GM10248 (cell line): ENCODE data around the gene LIN54.

Experiments
- CTCF ChIA-PET: fragments of 300-600 bp; sonication (Branson Sonifier 250); formaldehyde crosslinking; extraction: SDS; loops from one replicate; lab custom pipeline; 2021; ENCODE audit warnings: antibody characterized with exemption; lab: Yijun Ruan, JAX
- POLR2A ChIA-PET: fragments of 350-650 bp; sonication (Branson Sonifier 250); formaldehyde crosslinking; extraction: SDS; loops from one replicate; lab custom pipeline; 2020; ENCODE audit warnings: antibody characterized with exemption; lab: Yijun Ruan, JAX
- DNase-seq: peaks from one replicate; pipeline ENCODE4 v3.0.0; 2012; ENCODE audit errors: extremely low spot score
- TF ChIP-seq, protein P1 (sequence below): IDR thresholded peaks from 2 replicates; pipeline ENCODE4 v1.5.1; 2012; ENCODE audit warnings: mild to moderate bottlenecking, low read depth; ENCODE audit errors: extremely low read depth, missing control alignments, control extremely low read depth

The LIN54 gene

DNA sequence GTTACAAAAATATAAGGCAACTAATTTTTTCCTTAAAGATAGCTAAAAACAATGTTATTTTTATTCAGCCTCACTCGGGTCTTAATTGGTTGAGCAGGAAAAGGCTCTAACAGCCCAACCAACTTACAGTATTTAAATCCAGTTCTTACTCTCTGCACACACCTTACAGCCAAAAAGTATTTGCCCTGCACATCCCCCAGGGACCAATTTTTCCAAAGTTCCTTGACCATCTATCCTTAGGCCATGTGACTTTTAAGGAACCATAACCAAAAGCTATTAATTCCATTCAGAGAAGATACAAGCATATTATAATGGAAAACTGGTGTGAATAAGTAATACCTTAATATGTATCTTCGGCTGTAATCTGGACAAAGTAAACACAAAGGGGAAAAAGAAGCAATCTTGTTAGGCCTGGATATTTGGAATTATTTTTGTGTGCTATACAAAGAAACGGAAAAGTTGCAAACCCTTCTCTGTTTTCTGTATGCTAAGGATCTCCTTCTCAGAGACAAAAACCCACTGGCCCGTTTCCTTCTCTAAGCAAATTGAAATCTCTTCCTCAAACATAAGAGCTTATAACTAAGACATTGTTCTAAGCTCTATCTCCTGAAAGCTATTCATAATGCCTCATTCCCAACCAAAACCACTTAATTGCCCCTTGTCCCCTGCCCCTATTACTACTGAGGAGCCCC, 111.1 kb downstream of the LIN54 start:
- ChIA-PET CTCF (interaction anchor here (1.2 to 1.9 kb wide), 5 partner anchors 9 to 127 kb away, joined by 3 to 6 read pairs (median 4); partner anchors contain the start of genes LIN54 and SEC31A), POLR2A (interaction anchor here (0.8 to 2.3 kb wide), 7 partner anchors 7 to 470 kb away, joined by 3 to 9 read pairs (median 4); partner anchors contain the start of genes COPS4, COQ2, HNRNPDL and SCD5)
- TF ChIP-seq, protein P1, sequence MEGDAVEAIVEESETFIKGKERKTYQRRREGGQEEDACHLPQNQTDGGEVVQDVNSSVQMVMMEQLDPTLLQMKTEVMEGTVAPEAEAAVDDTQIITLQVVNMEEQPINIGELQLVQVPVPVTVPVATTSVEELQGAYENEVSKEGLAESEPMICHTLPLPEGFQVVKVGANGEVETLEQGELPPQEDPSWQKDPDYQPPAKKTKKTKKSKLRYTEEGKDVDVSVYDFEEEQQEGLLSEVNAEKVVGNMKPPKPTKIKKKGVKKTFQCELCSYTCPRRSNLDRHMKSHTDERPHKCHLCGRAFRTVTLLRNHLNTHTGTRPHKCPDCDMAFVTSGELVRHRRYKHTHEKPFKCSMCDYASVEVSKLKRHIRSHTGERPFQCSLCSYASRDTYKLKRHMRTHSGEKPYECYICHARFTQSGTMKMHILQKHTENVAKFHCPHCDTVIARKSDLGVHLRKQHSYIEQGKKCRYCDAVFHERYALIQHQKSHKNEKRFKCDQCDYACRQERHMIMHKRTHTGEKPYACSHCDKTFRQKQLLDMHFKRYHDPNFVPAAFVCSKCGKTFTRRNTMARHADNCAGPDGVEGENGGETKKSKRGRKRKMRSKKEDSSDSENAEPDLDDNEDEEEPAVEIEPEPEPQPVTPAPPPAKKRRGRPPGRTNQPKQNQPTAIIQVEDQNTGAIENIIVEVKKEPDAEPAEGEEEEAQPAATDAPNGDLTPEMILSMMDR = no peak
- no peak for DNase-seq

DNA sequence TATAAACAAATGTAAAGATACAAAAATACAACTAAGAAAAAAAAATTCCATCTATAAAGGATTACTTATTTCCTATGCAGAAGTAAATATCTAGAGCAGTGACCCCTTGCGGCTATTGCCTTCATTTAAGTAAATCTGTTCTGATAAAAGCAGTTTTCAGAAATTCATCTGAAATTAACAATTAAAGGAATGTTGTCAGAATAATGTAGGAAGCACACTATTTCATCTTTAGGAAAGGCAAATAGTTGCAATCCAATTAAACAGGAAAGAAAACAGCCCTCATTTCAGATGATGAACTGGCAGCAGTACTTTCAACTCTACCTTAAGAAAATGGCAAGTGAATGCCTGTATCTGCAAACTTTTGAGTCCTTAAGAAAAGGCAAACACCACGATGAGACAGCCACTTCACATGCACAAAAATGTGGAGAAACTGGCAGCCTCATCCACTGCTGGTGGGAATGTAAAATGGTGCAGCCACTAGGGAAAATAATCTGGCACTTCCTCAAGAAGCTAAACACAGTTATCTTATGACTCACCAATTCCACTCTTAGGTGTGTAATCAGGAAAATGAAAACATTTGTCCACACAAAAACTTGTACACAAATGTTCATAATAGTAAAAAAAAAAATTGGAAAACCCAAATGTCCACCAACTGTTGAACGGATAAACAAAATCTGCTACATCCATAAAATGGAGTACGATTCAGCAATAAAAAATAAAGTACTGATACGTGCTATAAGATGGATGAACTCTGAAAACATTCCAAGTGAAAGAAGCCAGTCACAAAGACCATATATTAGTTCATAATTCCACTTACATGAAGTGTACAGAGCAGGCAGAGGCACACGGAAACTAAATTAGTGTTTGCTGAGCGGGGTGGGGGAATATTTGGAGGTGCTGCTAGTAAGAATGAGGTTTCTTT, 112.0 kb downstream of the LIN54 start:
- no peak for DNase-seq
- ChIA-PET CTCF (interaction anchor here (1.2 to 1.9 kb wide), 5 partner anchors 8 to 136 kb away, joined by 3 to 6 read pairs (median 4); partner anchors contain the start of genes COPS4, LIN54 and SEC31A), POLR2A (interaction anchor here (0.6 to 2.3 kb wide), 2 partner anchors 358 to 469 kb away, joined by 5 to 9 read pairs; partner anchors contain the start of gene HNRNPDL)
- TF ChIP-seq, protein P1 = peak; percentile 41

- TF ChIP-seq, protein P1 = no peak
- DNase-seq = no peak
- POLR2A ChIA-PET = no interaction called here
- CTCF ChIA-PET = interaction anchor here (1.2 kb wide), 1 partner anchor 17 kb away, joined by 3 read pairs; no protein-coding TSS in a partner anchor
Measured at GRCh38 chr4:82896755-82897154, 113.9 kb downstream of the LIN54 start.

DNA sequence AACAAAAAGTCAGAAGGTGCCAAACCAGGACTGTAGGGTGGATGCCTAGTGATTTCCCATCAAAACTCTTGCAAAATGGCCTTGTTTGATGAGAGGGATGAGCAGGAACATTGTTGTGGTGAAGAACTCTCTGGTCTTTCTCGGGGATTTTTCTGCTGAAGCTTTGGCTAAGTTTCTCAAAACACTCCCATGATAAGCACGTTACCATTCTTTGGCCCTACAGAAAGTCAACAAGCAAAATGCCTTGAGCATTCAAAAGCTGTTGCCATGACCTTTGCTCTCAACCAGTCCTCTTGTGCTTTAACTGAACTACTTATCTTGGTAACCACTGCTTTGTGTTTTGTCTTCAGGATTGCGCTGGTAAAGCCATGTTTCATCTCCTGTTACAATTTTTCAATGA, 116.7 kb downstream of the LIN54 start:
- TF ChIP-seq, protein P1 = no peak
- CTCF ChIA-PET = no interaction called here
- POLR2A ChIA-PET = no interaction called here
- DNase-seq = no peak

DNA sequence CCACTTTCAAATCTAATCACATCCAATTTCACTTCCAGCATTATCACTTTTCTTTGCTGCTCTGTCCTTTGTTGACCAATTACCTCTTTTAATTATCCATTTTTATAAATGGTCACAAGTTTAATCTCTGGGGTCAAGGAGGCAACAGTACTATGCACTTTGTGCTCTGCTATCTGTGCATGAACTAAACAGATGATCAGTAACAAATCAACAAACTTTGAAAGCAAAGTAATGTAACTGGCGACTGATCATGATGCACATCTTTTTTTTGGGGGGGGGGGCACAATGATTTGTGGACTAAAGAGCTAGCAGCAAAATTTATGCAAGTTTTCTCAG, 118.2 kb downstream of the LIN54 start:
- TF ChIP-seq, protein P1 = no peak
- CTCF ChIA-PET = interaction anchor here (1.0 kb wide), 1 partner anchor 390 kb away, joined by 3 read pairs; no protein-coding TSS in a partner anchor
- no peak for DNase-seq
- POLR2A ChIA-PET = interaction anchor here (0.5 to 1.3 kb wide), 2 partner anchors 8 to 456 kb away, joined by 3 to 6 read pairs; partner anchors contain the start of gene THAP9

GRCh38 chr4:82891707-82892466, 118.7 kb downstream of the LIN54 start:
- POLR2A ChIA-PET = interaction anchor here (1.3 kb wide), 1 partner anchor 8 kb away, joined by 6 read pairs; the partner anchor contains the start of gene THAP9
- TF ChIP-seq, protein P1 = no peak
- no peak for DNase-seq
- CTCF ChIA-PET = interaction anchor here (1.0 kb wide), 1 partner anchor 390 kb away, joined by 3 read pairs; no protein-coding TSS in a partner anchor
